Measurements from ENCODE around the gene KRT7. TPM values are rescaled to one million over a fixed set of nuclear protein-coding genes. Genes with fewer than 3 reads are reported as not detected.
A peak's percentile ranks its signal among the peaks of the same experiment; 100 is the strongest.
"Not testable (repeated sequence)": the region's sequence is repeated elsewhere in the genome, so short reads cannot be mapped to it uniquely, and the experiment has no call there.

KRT7 gene
- total RNA-seq, 1 donor from 2014 or later = 18.8 TPM

- DNase-seq (ENCODE audit: low spot score) = no peak
- no peak for ATAC-seq
These were observed 8.3 kb downstream of the KRT7 start for GRCh38 chr12:52241205-52241842.

DNA sequence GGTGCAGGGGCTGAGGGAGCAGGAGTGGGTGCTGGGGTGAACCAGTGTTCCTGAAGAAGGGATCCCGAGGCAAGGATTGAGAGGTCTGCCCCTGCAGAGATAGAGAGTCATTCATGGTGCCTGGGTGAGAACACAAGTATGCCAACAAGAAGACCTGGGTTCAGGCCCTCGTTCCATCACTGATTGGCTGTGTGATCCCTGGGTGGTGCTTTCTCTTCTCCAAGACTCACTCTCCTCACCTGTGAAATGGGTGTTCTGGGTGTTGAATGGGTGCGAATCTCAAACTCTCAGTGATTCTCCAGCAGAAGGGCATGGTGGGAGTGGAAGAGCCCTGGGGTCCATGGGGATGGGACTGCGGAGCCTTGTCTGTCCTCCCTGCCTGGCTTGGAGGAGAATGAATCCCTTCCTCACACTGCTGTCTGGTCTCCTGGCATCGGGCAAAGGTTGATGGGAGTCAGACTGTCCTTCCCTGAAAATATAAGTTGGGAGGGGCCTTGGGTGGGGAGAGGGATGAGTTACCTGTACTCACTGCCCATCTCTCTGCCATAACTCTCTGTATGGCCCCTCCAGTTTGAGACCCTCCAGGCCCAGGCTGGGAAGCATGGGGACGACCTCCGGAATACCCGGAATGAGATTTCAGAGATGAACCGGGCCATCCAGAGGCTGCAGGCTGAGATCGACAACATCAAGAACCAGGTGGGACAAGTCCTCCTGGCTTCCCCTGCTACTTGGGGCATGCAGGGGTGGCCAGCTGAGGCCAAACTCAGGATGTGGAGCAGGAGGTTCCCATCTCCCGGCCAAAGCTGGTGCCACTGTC lies 9.6 kb downstream of the KRT7 start:
- ATAC-seq (no peak), DNase-seq (ENCODE audit: low spot score) (no peak)

DNA sequence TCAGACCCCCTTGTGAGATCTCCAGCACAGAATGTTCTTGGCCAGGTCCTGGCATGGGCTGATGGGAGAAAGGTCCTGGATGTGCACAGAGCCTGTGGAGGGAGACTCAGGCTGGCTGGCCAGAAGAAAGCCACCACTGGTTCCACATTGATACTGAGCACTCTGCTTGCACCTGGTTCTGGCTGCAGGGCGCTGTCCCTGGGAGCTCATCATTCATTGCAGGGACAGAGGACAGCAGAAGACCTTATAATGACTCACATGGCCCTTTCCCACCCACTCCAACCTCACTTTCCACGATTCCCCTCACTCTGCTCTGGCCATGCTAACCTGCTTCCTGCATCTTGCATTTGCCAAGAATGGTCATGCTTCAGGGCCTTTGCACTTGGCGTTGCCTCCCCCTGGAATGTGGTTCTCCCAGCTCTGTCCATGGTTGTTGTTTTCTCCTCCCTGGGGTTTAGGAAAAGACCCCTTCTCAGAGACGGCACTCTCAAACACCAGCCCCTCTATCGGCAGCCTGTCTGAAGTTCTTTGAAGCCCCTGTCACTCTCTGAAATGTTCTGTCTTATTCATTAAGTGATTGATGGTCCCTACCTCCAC lies 10.3 kb downstream of the KRT7 start:
- DNase-seq (ENCODE audit: low spot score) (no peak), ATAC-seq (no peak)

GRCh38 chr12:52243856-52244614 lies 11.0 kb downstream of the KRT7 start:
- peak; percentile 52 for ATAC-seq
- DNase-seq (ENCODE audit: low spot score) = no peak

- ATAC-seq (no peak), DNase-seq (ENCODE audit: low spot score) (no peak)
These were observed 11.6 kb downstream of the KRT7 start for GRCh38 chr12:52244615-52244994.

DNA sequence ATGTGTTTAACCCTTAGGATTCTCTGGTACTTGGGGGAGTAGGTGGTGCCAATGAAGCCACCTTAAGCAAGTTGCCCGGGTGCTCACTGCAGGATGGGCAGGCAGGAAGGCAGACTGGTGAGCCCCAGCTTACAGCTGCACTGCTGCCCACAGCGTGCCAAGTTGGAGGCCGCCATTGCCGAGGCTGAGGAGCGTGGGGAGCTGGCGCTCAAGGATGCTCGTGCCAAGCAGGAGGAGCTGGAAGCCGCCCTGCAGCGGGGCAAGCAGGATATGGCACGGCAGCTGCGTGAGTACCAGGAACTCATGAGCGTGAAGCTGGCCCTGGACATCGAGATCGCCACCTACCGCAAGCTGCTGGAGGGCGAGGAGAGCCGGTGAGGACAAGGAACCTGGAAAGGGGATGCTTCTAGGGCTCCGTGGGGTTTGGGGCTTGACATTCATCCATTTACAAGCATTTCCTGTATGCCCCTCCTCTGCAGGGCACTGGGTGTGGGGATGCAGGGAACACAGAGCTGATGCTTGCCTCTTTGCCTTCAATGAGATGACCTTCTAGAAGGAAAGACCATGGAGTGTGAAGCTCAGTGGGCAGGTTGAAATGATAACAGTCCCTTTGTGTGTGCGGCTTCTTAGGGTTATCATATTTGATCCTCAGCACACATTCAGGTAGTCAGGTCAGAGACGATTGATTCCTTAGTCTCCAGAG lies 12.4 kb downstream of the KRT7 start:
- ATAC-seq (no peak), DNase-seq (ENCODE audit: low spot score) (no peak)

GRCh38 chr12:52245962-52246569 lies 13.0 kb downstream of the KRT7 start:
- DNase-seq (ENCODE audit: low spot score) = no peak
- ATAC-seq = no peak

GRCh38 chr12:52246720-52247621 lies 13.9 kb downstream of the KRT7 start:
- ATAC-seq = peak; percentile 6

GRCh38 chr12:52247622-52248540 lies 14.8 kb downstream of the KRT7 start:
- no peak for ATAC-seq

More at GRCh38 chr12:52246720-52247621, 13.9 kb downstream of the KRT7 start:
- DNase-seq (ENCODE audit: low spot score) = no peak

GRCh38 chr12:52248541-52249461 lies 15.8 kb downstream of the KRT7 start:
- DNase-seq (ENCODE audit: low spot score) = no peak
- peak; percentile 27 for ATAC-seq

More at GRCh38 chr12:52247622-52248540, 14.8 kb downstream of the KRT7 start:
- DNase-seq (ENCODE audit: low spot score) = no peak

- no peak for ATAC-seq
- no peak for DNase-seq (ENCODE audit: low spot score)
These were observed 16.5 kb downstream of the KRT7 start for GRCh38 chr12:52249511-52250047.

GRCh38 chr12:52250048-52250990 lies 17.3 kb downstream of the KRT7 start:
- no peak for ATAC-seq

DNA sequence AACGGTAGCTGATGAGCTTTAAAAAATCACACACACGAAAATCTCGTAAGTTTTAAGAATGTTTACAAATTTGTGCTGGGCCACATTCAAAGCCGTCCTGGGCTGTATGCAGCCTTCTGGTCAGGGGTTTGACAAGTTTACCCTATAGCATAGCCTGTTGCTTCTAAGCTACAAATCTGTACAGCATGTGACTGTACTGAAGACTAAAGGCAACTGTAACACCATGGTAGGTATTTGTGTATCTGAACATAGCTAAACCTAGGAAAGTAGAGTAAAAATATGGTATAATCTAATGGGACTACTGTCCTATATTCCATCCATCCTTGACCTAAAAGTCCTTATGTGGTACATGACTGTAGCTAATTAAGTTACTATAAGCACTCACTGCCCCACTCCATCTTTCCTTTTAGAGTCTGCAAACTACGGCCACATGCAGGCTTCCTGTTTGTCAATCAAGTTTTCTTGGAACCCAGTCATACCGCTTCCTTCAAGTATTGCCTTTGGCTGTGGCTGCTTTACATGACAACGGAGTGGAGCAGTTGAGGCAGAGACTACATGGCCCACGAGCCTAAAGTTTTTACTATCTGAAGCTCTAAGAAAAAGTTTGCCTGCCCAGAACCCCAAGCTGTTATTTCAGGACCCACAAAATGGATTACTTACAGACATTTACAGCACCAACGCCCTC lies 18.5 kb downstream of the KRT7 start:
- ATAC-seq (no peak), DNase-seq (ENCODE audit: low spot score) (no peak)

More at GRCh38 chr12:52250048-52250990, 17.3 kb downstream of the KRT7 start:
- no peak for DNase-seq (ENCODE audit: low spot score)

GRCh38 chr12:52252175-52252615 lies 19.2 kb downstream of the KRT7 start:
- not testable (repeated sequence) for ATAC-seq; DNase-seq (ENCODE audit: low spot score)

Measured in left lobe of liver (tissue), 2 donors.